GM12865 (cell line): ENCODE results near the gene SLC4A9.

Experiments used
- DNase-seq: peaks from one replicate; pipeline ENCODE4 v3.0.0; 2010; ENCODE audit warnings: low read depth
- H3K4me3 ChIP-seq: 2 replicates; pipeline ENCODE4 v1.5.1; 2011; ENCODE audit warnings: mild to moderate bottlenecking, low read depth, low read length, control low read depth
- CTCF ChIP-seq: IDR thresholded peaks from 2 replicates; pipeline ENCODE4 v1.5.1; 2011; ENCODE audit warnings: low read length, control low read depth, low read depth, inconsistent platforms; ENCODE audit not compliant: insufficient read depth; ENCODE audit errors: missing control alignments

Gene SLC4A9

DNA sequence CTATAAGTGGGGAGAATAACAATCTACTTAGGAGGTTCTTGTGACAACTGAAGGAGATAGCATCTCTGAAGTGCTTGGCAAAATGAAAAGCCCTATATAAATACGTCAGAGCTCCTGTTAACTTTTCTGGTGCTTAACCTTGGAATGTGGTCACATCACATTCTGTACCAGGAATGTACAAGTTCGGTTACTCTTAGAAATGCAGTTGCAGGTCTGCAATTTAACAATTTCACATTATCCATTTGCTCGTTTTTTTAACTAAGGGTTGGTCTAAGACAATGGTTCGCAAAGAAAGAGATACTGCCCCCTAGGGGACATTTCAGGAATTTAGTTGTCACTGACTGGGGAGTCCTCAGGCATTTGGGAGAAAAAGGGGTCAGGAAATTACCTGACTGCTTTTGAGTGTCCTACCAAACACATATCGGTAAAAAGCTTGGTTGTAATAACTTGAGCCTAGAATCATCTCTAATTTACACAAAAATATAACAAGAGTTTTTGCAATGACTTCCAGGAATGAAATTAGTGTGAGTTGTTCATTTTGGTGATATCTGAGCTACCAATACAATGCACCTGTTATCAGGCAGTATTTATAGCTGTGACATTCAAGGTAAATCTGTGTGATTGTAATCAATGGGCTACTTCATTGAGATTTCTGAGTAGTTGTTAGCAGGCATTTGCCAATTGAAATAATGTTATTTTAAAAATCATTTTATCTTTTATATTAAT lies 8.2 kb upstream of the SLC4A9 start:
- H3K4me3 ChIP-seq, result no peak overlapping the region
- peak; percentile 67 for TF ChIP-seq CTCF
- DNase-seq, result peak; percentile 78

- DNase-seq, result no peak
- TF ChIP-seq CTCF, result no peak
- no peak overlapping the region for H3K4me3 ChIP-seq
Measured at GRCh38 chr5:140355546-140355945, 4.4 kb upstream of the SLC4A9 start.

DNA sequence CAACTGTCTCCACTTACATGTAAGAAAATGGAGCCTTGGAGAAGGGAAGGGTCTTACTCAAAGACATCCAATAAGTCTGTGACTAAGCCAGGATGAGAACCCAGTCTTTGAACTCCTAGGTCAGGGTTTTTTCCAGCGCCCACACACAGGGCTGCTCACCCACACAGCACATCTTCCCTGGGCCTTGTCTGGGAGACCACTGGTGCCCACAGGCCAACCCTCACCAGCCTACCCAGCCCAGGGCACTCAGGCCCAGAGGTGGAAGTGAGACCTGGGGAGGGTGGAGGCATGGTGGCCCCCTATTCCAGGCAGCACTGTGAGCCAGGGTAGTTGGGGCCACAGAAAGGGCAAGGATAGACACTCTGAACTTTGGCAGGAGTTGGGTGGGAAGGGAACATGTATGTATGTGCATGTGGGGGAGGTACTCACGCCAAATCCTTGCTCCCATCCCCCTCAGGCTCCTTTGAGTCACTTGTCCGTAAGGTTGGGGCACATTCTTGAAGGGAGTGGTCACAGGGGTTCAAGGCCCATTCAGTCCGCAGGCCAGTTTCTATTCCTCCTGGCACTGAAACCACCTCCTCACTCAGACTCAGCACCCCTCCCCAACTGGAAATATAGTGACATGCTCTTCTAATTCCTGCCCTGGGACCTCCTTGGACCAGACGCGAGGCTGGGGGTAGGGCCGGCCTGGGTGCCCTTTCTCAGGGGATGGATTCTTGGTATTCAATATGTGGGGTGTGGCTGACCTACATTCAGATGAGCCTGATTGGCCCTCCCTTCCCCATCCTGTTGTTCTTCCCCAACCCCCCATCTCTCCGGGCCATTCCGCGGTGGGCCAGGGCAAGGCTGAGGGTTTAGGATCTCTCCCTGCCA lies 2.9 kb upstream of the SLC4A9 start:
- no peak for TF ChIP-seq CTCF
- H3K4me3 ChIP-seq, result no peak overlapping the region
- peak; percentile 35 for DNase-seq

- no peak overlapping the region for H3K4me3 ChIP-seq
- peak; percentile 93 for TF ChIP-seq CTCF
- peak; percentile 89 for DNase-seq
Measured at GRCh38 chr5:140357726-140358093, 2.3 kb upstream of the SLC4A9 start.

- TF ChIP-seq CTCF, result no peak
- H3K4me3 ChIP-seq, result no peak overlapping the region
- no peak for DNase-seq
Measured at GRCh38 chr5:140358738-140359310, 1.2 kb upstream of the SLC4A9 start.

DNA sequence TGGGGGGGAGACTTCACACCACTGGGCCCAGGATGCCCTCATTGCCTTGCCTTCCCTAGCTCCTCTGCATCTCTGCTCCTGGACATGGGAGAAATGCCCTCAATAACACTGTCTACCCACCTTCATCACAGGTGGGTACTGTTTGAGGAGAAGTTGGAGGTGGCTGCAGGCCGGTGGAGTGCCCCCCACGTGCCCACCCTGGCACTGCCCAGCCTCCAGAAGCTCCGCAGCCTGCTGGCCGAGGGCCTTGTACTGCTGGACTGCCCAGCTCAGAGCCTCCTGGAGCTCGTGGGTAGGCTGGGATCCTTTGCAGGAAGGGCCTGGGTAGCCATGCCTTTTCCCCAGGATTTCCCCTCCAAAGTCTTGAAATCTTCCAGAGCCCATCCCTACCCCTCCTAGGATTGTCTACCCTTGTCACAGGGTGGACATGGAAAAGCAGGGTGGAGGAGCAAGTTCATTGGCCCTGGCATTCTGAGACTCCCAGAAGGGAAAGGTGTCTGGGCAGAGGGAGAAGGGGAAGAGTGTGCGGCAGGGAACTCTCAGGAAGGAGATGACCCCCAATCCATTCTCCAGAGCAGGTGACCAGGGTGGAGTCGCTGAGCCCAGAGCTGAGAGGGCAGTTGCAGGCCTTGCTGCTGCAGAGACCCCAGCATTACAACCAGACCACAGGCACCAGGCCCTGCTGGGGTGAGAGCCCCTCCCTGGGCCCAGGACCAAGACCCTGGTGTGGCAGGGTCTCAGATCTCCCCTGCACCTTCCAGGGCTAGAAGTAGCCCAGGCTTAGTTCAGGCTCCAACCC lies 886 bp downstream of the SLC4A9 start:
- H3K4me3 ChIP-seq, result no peak overlapping the region
- TF ChIP-seq CTCF, result no peak
- DNase-seq, result no peak
